ENCODE data around the gene ATP11A. TPM values are rescaled to one million over a fixed set of nuclear protein-coding genes. Genes with fewer than 3 reads are reported as not detected.

Gene ATP11A
- total RNA-seq, 1 experiment from 2014 or later: 232 TPM

DNA sequence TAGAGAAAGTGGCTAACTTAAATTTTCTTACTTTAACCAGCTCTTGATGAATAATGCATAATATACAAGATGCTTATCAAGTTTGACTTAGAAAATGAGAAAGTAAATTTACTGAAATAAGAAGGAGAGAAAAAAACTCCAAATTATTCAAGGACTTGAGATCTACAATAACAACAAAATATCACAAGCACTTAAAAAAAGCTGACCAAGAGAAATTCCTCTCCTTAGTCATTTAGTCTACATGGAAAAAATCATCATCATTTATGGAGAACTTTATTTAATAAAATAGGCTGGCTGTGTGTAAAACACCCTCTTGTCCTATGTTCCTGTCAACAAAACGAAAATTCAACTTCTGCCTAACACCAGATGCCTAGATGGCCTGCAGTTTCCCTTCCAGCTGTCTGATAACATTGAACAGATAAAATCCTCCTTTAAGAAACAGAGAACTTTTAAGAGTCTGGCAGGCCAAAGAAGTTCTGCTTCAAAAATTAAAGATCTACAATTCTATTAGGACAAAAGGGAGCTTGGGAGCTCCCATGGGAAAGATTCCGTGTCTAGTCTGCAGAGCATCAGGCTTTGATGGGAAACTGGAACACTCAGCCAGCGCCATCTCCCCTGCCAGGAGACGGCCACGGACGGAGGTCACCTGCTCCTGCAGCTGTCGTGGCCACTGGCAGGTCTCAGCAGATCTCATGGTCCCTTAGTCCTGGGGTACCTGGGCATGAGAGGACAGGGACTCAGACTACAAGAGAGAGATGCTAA, 37.9 kb upstream of the ATP11A start:
- H3K4me1 Mint-ChIP-seq (ENCODE audit: low read depth, unreplicated experiment): peaks cover 6% of the 10 kb centered on the region
- ChIA-PET CTCF (no interaction called here), POLR2A (no interaction called here)
- Histone ChIP-seq H3K27me3 (replicated peaks; ENCODE audit: control insufficient read depth, insufficient read depth, low read length) (no peaks in the 10 kb centered on the region), H3K4me3 (ENCODE audit: low read depth, low read length) (no peak overlapping the region), H3K9me3 (no peaks in the 10 kb centered on the region), H3K36me3 (ENCODE audit: control insufficient read depth, insufficient read depth, low read length) (no peaks in the 10 kb centered on the region), H3K4me1 (peaks cover 5% of the 10 kb centered on the region; the same call in 1 of the 2 replicates)
- no peaks in the 10 kb centered on the region for H3K36me3 Mint-ChIP-seq (ENCODE audit: insufficient read depth, unreplicated experiment)
- no peaks in the 10 kb centered on the region for H3K9me3 Mint-ChIP-seq (ENCODE audit: unreplicated experiment)
- no peak for DNase-seq
- H3K27me3 Mint-ChIP-seq (ENCODE audit: insufficient read depth, unreplicated experiment): no peaks in the 10 kb centered on the region
- no peak overlapping the region for H3K27ac Mint-ChIP-seq (ENCODE audit: unreplicated experiment)
- no peak overlapping the region for H3K4me3 Mint-ChIP-seq (ENCODE audit: unreplicated experiment)
- TF ChIP-seq, protein P1, sequence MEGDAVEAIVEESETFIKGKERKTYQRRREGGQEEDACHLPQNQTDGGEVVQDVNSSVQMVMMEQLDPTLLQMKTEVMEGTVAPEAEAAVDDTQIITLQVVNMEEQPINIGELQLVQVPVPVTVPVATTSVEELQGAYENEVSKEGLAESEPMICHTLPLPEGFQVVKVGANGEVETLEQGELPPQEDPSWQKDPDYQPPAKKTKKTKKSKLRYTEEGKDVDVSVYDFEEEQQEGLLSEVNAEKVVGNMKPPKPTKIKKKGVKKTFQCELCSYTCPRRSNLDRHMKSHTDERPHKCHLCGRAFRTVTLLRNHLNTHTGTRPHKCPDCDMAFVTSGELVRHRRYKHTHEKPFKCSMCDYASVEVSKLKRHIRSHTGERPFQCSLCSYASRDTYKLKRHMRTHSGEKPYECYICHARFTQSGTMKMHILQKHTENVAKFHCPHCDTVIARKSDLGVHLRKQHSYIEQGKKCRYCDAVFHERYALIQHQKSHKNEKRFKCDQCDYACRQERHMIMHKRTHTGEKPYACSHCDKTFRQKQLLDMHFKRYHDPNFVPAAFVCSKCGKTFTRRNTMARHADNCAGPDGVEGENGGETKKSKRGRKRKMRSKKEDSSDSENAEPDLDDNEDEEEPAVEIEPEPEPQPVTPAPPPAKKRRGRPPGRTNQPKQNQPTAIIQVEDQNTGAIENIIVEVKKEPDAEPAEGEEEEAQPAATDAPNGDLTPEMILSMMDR (IDR thresholded peaks at IDR 0.05; ENCODE audit: insufficient read depth in 1 of 2, low read depth in 1 of 2, low read length in 1 of 2, severe bottlenecking in 1 of 2, unreplicated experiment in 1 of 2): no peak
- no TSS peak for BruUV-seq (replicated peaks)
- intact Hi-C loops (cut with micrococcal nuclease; ENCODE audit: unreplicated experiment): no loop called here

DNA sequence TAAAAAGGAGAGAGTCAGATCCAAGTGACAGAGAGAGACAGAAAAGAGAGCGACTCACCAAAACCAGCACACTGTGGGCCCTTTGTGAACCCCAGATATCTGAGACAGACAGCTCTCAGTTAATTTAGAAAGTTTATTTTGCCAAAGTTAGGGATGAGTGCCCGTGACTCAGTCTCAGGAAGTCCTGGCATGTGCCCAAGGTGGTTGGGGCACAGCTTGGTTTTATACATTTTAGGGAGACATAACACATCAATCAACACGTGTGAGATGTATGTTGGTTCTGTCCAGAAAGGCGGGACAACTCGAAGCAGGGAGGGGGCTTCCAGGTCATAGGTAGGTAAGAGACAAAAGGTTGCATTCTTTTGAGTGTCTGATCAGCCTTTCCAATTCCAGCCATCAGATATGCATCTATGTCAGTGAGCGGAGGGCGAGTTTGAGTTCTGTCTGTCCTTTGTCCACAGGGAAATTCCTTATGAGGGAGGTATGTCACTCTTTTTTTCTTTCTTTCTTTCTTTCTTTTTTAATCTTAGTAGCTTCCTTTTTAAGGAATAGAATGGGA, 37.2 kb upstream of the ATP11A start:
- POLR2A ChIA-PET: no interaction called here
- H3K4me1 ChIP-seq: peaks cover 5% of the 10 kb centered on the region; the same call in 1 of the 2 replicates
- no peaks in the 10 kb centered on the region for H3K36me3 ChIP-seq (ENCODE audit: control insufficient read depth, insufficient read depth, low read length)
- H3K9me3 Mint-ChIP-seq (ENCODE audit: unreplicated experiment): no peaks in the 10 kb centered on the region
- CTCF ChIA-PET: no interaction called here
- no peak overlapping the region for H3K4me3 ChIP-seq (ENCODE audit: low read depth, low read length)
- H3K4me1 Mint-ChIP-seq (ENCODE audit: low read depth, unreplicated experiment): peaks cover 6% of the 10 kb centered on the region
- no peak for DNase-seq
- no peaks in the 10 kb centered on the region for H3K9me3 ChIP-seq
- H3K36me3 Mint-ChIP-seq (ENCODE audit: insufficient read depth, unreplicated experiment): no peaks in the 10 kb centered on the region
- intact Hi-C loops (cut with micrococcal nuclease; ENCODE audit: unreplicated experiment): no loop called here
- BruUV-seq (replicated peaks): no TSS peak
- TF ChIP-seq, protein P1 (IDR thresholded peaks at IDR 0.05; ENCODE audit: insufficient read depth in 1 of 2, low read depth in 1 of 2, low read length in 1 of 2, severe bottlenecking in 1 of 2, unreplicated experiment in 1 of 2): no peak
- H3K27ac Mint-ChIP-seq (ENCODE audit: unreplicated experiment): no peak overlapping the region
- H3K27me3 Mint-ChIP-seq (ENCODE audit: insufficient read depth, unreplicated experiment): no peaks in the 10 kb centered on the region
- no peak overlapping the region for H3K4me3 Mint-ChIP-seq (ENCODE audit: unreplicated experiment)
- H3K27me3 ChIP-seq (replicated peaks; ENCODE audit: control insufficient read depth, insufficient read depth, low read length): no peaks in the 10 kb centered on the region

- no peak overlapping the region for H3K27ac Mint-ChIP-seq (ENCODE audit: unreplicated experiment)
- H3K27me3 ChIP-seq (replicated peaks; ENCODE audit: control insufficient read depth, insufficient read depth, low read length): no peaks in the 10 kb centered on the region
- H3K9me3 ChIP-seq: no peaks in the 10 kb centered on the region
- peaks cover 6% of the 10 kb centered on the region for H3K4me1 Mint-ChIP-seq (ENCODE audit: low read depth, unreplicated experiment)
- no peaks in the 10 kb centered on the region for H3K27me3 Mint-ChIP-seq (ENCODE audit: insufficient read depth, unreplicated experiment)
- BruUV-seq (replicated peaks): no TSS peak
- no peak overlapping the region for H3K4me3 Mint-ChIP-seq (ENCODE audit: unreplicated experiment)
- ChIA-PET CTCF (no interaction called here), POLR2A (no interaction called here)
- no peak for DNase-seq
- no peaks in the 10 kb centered on the region for H3K36me3 Mint-ChIP-seq (ENCODE audit: insufficient read depth, unreplicated experiment)
- H3K9me3 Mint-ChIP-seq (ENCODE audit: unreplicated experiment): no peaks in the 10 kb centered on the region
- intact Hi-C loops (cut with micrococcal nuclease; ENCODE audit: unreplicated experiment): no loop called here
- peaks cover 5% of the 10 kb centered on the region; the same call in 1 of the 2 replicates for H3K4me1 ChIP-seq
- no peak overlapping the region for H3K4me3 ChIP-seq (ENCODE audit: low read depth, low read length)
- H3K36me3 ChIP-seq (ENCODE audit: control insufficient read depth, insufficient read depth, low read length): no peaks in the 10 kb centered on the region
- TF ChIP-seq, protein P1 (IDR thresholded peaks at IDR 0.05; ENCODE audit: insufficient read depth in 1 of 2, low read depth in 1 of 2, low read length in 1 of 2, severe bottlenecking in 1 of 2, unreplicated experiment in 1 of 2): no peak
Measured at GRCh38 chr13:112653071-112653470, 36.8 kb upstream of the ATP11A start.

Measured in Caco-2 (cell line).